Endodermal cell (in vitro differentiated cells): ENCODE data around the gene POLR1D. TPM values are rescaled to one million over a fixed set of nuclear protein-coding genes. Genes with fewer than 3 reads are reported as not detected.
A peak's percentile ranks its signal among the peaks of the same experiment; 100 is the strongest.

Experiments
- DNase-seq: peaks from one replicate; pipeline ENCODE4 v3.0.0-alpha.2; 2017
- H3K27ac ChIP-seq: 2 replicates; pipeline ENCODE4 v1.5.1; 2013; ENCODE audit warnings: mild to moderate bottlenecking, low read depth, low read length, moderate library complexity
- H3K27me3 ChIP-seq: 2 replicates; pipeline ENCODE4 v1.6.1; 2013; ENCODE audit warnings: mild to moderate bottlenecking, low read length, moderate library complexity; ENCODE audit not compliant: insufficient read depth, control insufficient read depth, poor library complexity, severe bottlenecking
- H3K36me3 ChIP-seq: 2 replicates; pipeline ENCODE4 v1.7.0; 2013; ENCODE audit warnings: mild to moderate bottlenecking, low read length, moderate library complexity; ENCODE audit not compliant: control insufficient read depth, insufficient read depth
- H3K4me1 ChIP-seq: one replicate; pipeline ENCODE4 v1.7.0; 2013; ENCODE audit warnings: low read length; ENCODE audit not compliant: control insufficient read depth, insufficient read depth
- H3K4me3 ChIP-seq: 2 replicates; pipeline ENCODE4 v1.5.1; 2013; ENCODE audit warnings: mild to moderate bottlenecking, low read length, moderate library complexity
- H3K9ac ChIP-seq: 2 replicates; pipeline ENCODE4 v1.6.1; 2013; ENCODE audit warnings: mild to moderate bottlenecking, low read length, moderate library complexity; ENCODE audit not compliant: poor library complexity, severe bottlenecking; ENCODE audit errors: extremely low read depth
- H3K9me3 ChIP-seq: 2 replicates; pipeline ENCODE4 v1.6.1; 2013; ENCODE audit warnings: mild to moderate bottlenecking, low read length, moderate library complexity; ENCODE audit not compliant: control insufficient read depth
- H3K27ac Mint-ChIP-seq: 2 replicates; pipeline ENCODE4 v1.8.0; 2020; ENCODE audit warnings: mixed read lengths
- H3K27me3 Mint-ChIP-seq: 2 replicates; pipeline ENCODE4 v1.8.0; 2021; ENCODE audit warnings: mild to moderate bottlenecking, mixed read lengths; ENCODE audit not compliant: insufficient read depth
- H3K36me3 Mint-ChIP-seq: 2 replicates; pipeline ENCODE4 v1.8.0; 2020; ENCODE audit warnings: low read depth, mixed read lengths
- H3K4me1 Mint-ChIP-seq: 2 replicates; pipeline ENCODE4 v1.8.0; 2020; ENCODE audit warnings: mixed read lengths
- H3K4me3 Mint-ChIP-seq: 2 replicates; pipeline ENCODE4 v1.8.0; 2020; ENCODE audit warnings: mild to moderate bottlenecking, moderate library complexity, mixed read lengths
- H3K9me3 Mint-ChIP-seq: 2 replicates; pipeline ENCODE4 v1.8.0; 2020; ENCODE audit warnings: mild to moderate bottlenecking, mixed read lengths
- CTCF ChIP-seq: fragments of 200-600 bp; sonication (generic); conservative IDR thresholded peaks from 2 replicates; pipeline ENCODE4 v1.5.0; 2021; ENCODE audit warnings: antibody characterized with exemption, mild to moderate bottlenecking
- WGBS, 2 experiments: methylation state at CpG; one replicate each; pipeline versions ENCODE4 v1.1.5 to v1.1.7; 2013; ENCODE audit warnings: missing lambda C conversion rate in 2 of 2, mixed read lengths in 1 of 2; ENCODE audit not compliant: insufficient coverage in 1 of 2, insufficient read length in 1 of 2; 5-methylcytosine and 5-hydroxymethylcytosine counted together
- total RNA-seq, 2 donors: library from RNA; stranded (reverse); fragmentation: NEBNext Ultra II Directional in 1 of 2; extraction: Animal tissue kit (Norgen Biotek cat#: 25700) in 1 of 2; gene quantifications; 2 replicates in 1 of 2; 3 replicates in 1 of 2; pipeline ENCODE4 v1.2.1, GENCODE V29; 2021

POLR1D gene
- total RNA-seq, 2 donors from 2014 or later = 135 to 136 TPM

- no peak for TF ChIP-seq CTCF
- H3K27me3 ChIP-seq = no peaks in the 10 kb centered on the region
- no peaks in the 10 kb centered on the region for H3K4me1 ChIP-seq
- Mint-ChIP-seq H3K36me3 (peaks cover 20% of the 10 kb centered on the region), H3K4me1 (peaks cover 15% of the 10 kb centered on the region), H3K4me3 (no peak overlapping the region), H3K27me3 (no peaks in the 10 kb centered on the region), H3K9me3 (no peaks in the 10 kb centered on the region), H3K27ac (peak overlapping the region; percentile 26)
- H3K9ac ChIP-seq = no peak overlapping the region
- no peak overlapping the region for H3K27ac ChIP-seq
- peaks cover 12% of the 10 kb centered on the region for H3K36me3 ChIP-seq
- no peak for DNase-seq
- no peak overlapping the region for H3K4me3 ChIP-seq
- H3K9me3 ChIP-seq = peaks cover 7% of the 10 kb centered on the region
- 96% methylated on average over 2 of the region's 2 CpGs; no CpG with 5 or more reads in 1 of the 2 experiments for WGBS, 2 experiments
Measured at GRCh38 chr13:27573265-27573664, 48.4 kb upstream of the POLR1D start.

GRCh38 chr13:27574661-27575060, 47.0 kb upstream of the POLR1D start:
- DNase-seq = no peak
- H3K4me1 ChIP-seq = peaks cover 4% of the 10 kb centered on the region
- H3K36me3 ChIP-seq = peaks cover 9% of the 10 kb centered on the region
- WGBS, 2 experiments = 100% methylated on average over 1 of the region's 1 CpG
- Mint-ChIP-seq H3K4me1 (peaks cover 21% of the 10 kb centered on the region), H3K27ac (no peak overlapping the region), H3K36me3 (peaks cover 20% of the 10 kb centered on the region), H3K4me3 (no peak overlapping the region), H3K27me3 (no peaks in the 10 kb centered on the region), H3K9me3 (no peaks in the 10 kb centered on the region)
- no peak overlapping the region for H3K27ac ChIP-seq
- no peak overlapping the region for H3K4me3 ChIP-seq
- H3K9me3 ChIP-seq = peaks cover 7% of the 10 kb centered on the region
- no peaks in the 10 kb centered on the region for H3K27me3 ChIP-seq
- no peak for TF ChIP-seq CTCF
- H3K9ac ChIP-seq = no peak overlapping the region

GRCh38 chr13:27578121-27579030, 43.3 kb upstream of the POLR1D start:
- Mint-ChIP-seq H3K9me3 (no peaks in the 10 kb centered on the region), H3K4me1 (peaks cover 18% of the 10 kb centered on the region), H3K27me3 (no peaks in the 10 kb centered on the region), H3K36me3 (peaks cover 36% of the 10 kb centered on the region), H3K27ac (no peak overlapping the region), H3K4me3 (no peak overlapping the region)
- Histone ChIP-seq H3K4me1 (peaks cover 4% of the 10 kb centered on the region), H3K27me3 (no peaks in the 10 kb centered on the region), H3K27ac (no peak overlapping the region), H3K4me3 (no peak overlapping the region), H3K36me3 (peaks cover 27% of the 10 kb centered on the region), H3K9ac (no peak overlapping the region), H3K9me3 (peaks cover 7% of the 10 kb centered on the region)
- DNase-seq = peak; percentile 44
- TF ChIP-seq CTCF = no peak
- WGBS, 2 experiments = 98% methylated on average over 5 to 6 of the region's 6 CpGs
